SU-DHL-6 (cell line): ENCODE measurements around the gene SLC39A11.

Source experiments
- EZH2phosphoT487 ChIP-seq: fragments of 200-600 bp; sonication (generic), shearing (Covaris generic); conservative IDR thresholded peaks from 2 replicates; pipeline ENCODE4 v1.6.1; 2018; ENCODE audit warnings: mild to moderate bottlenecking, antibody characterized with exemption, low read length, moderate library complexity, mixed read lengths
- TF ChIP-seq, protein P1 (sequence below): fragments of 200-600 bp; sonication (generic); IDR thresholded peaks from one replicate; pipeline ENCODE4 v1.5.1; 2017; ENCODE audit warnings: antibody characterized with exemption, mild to moderate bottlenecking, low read length, moderate library complexity; ENCODE audit not compliant: insufficient read depth, poor library complexity, severe bottlenecking

DNA sequence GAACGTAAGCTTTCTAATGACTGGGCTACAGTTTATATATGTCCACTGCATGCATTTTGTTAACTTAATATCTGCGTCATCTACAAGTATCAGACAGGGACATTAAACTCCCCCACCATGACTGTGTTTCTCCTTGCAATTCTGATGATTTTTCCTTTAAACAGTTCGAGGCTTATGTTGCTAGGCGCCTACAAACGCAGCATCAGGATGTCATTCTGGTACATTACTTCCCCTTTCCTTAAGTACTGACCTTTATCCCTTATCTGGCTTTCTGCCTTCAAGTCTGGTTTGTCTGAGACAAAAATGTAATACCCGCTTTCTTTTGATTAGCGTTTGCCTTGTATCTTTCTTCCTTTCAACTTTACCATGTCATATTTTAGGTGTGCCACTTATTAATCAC is 362.4 kb downstream of the SLC39A11 start:
- no peak for TF ChIP-seq EZH2phosphoT487
- TF ChIP-seq, protein P1, sequence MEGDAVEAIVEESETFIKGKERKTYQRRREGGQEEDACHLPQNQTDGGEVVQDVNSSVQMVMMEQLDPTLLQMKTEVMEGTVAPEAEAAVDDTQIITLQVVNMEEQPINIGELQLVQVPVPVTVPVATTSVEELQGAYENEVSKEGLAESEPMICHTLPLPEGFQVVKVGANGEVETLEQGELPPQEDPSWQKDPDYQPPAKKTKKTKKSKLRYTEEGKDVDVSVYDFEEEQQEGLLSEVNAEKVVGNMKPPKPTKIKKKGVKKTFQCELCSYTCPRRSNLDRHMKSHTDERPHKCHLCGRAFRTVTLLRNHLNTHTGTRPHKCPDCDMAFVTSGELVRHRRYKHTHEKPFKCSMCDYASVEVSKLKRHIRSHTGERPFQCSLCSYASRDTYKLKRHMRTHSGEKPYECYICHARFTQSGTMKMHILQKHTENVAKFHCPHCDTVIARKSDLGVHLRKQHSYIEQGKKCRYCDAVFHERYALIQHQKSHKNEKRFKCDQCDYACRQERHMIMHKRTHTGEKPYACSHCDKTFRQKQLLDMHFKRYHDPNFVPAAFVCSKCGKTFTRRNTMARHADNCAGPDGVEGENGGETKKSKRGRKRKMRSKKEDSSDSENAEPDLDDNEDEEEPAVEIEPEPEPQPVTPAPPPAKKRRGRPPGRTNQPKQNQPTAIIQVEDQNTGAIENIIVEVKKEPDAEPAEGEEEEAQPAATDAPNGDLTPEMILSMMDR: no peak
